C4-2B (cell line): Measurements from ENCODE around the gene RBM42.

Source experiments
- CTCF ChIP-seq: fragments of 450-650 bp; conservative IDR thresholded peaks from 2 replicates; pipeline ENCODE4 v1.5.1; 2017; ENCODE audit warnings: mild to moderate bottlenecking
- ZFX ChIP-seq: fragments of 450-650 bp; IDR thresholded peaks from 2 replicates; pipeline ENCODE4 v1.6.1; 2017

DNA sequence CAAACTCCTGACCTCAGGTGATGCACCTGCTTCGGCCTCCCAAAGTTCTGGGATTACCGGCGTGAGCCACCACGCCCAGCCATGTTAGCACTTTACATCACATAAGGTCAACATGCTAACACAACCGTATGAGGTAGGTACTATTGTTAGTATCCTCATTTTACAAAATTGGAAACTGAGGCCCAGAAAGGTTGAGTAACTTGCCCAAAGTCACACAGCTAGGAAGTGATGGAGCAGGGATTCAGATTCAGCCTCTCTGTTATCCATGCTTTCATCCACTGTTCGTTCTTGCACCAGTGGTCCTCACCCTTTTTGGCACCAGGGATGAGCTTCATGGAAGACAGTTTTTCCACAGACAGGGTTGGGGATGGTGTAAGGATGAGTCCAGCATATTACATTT is 27.9 kb downstream of the RBM42 start:
- TF ChIP-seq CTCF (no peak), ZFX (no peak)
